ENCODE measurements around the gene TGFB3.

TGFB3 gene

DNA sequence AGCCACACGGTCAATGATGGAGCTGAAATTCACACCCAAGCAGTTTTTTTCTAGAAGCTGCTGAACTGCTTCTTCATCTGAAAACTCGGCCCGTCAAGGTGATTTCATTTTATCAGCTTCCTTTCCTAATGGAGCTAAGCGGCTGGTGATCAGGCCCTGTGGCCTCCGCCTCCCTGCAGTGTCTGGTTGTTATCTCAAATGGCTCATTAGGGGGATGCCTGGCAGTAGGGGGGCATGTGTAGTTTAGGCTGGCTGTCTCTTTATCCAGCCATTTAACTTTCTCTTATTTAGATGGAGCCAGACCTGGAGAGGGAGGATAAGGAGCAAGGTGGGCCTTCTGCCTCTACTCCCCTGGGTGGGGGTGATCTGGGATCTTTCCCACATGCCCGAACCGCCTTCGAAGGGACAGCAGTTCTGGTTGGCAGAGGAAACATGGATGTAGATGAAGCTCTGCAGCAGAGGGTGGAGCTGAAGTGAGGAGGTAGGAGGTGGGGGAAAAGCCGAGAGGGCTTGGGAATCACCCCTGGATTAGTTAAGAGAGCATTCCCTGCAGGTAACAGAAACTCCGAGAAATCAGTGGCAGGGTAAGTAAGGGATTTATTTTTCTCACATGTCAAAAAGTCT is 64.4 kb downstream of the TGFB3 start:
- no peak for DNase-seq (ENCODE audit: insufficient read length)
- no peak for FAIRE-seq
- no peak for TF ChIP-seq POLR2A (IDR thresholded peaks at IDR 0.05; ENCODE audit: low read depth, low read length)
- TF ChIP-seq TAF1 (IDR thresholded peaks at IDR 0.05; ENCODE audit: borderline replicate concordance, low read depth, low read length), result no peak
- no peak for TF ChIP-seq POLR2AphosphoS5 (IDR thresholded peaks at IDR 0.05; ENCODE audit: low read depth, low read length)

GRCh38 chr14:75915045-75915444 is 66.8 kb downstream of the TGFB3 start:
- no peak for DNase-seq (ENCODE audit: insufficient read length)
- no peak for FAIRE-seq
- no peak for TF ChIP-seq TAF1 (IDR thresholded peaks at IDR 0.05; ENCODE audit: borderline replicate concordance, low read depth, low read length)
- no peak for TF ChIP-seq POLR2AphosphoS5 (IDR thresholded peaks at IDR 0.05; ENCODE audit: low read depth, low read length)
- TF ChIP-seq POLR2A (IDR thresholded peaks at IDR 0.05; ENCODE audit: low read depth, low read length), result no peak

DNA sequence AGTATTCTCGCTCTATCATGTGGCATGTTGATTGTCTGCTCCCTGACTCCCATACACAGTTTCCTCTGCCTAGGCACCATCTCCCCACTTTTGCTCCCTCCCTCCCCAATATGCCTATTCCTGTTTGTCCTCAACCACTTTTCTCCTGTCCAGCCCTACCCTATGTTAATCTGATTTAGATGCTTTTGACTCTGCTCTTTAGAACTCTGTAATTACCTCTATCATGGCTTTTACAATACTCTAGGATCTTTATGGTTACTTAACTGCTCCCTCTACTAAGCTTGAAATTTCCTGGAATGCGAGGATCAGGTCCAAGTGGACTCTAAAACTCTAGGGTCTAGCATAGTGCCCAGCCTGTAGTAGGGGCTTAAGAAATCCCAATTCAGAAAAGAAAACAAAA is 68.6 kb downstream of the TGFB3 start:
- DNase-seq (ENCODE audit: insufficient read length) (no peak), FAIRE-seq (no peak)
- no peak for TF ChIP-seq POLR2A (IDR thresholded peaks at IDR 0.05; ENCODE audit: low read depth, low read length)
- TF ChIP-seq TAF1 (IDR thresholded peaks at IDR 0.05; ENCODE audit: borderline replicate concordance, low read depth, low read length), result no peak
- no peak for TF ChIP-seq POLR2AphosphoS5 (IDR thresholded peaks at IDR 0.05; ENCODE audit: low read depth, low read length)

DNA sequence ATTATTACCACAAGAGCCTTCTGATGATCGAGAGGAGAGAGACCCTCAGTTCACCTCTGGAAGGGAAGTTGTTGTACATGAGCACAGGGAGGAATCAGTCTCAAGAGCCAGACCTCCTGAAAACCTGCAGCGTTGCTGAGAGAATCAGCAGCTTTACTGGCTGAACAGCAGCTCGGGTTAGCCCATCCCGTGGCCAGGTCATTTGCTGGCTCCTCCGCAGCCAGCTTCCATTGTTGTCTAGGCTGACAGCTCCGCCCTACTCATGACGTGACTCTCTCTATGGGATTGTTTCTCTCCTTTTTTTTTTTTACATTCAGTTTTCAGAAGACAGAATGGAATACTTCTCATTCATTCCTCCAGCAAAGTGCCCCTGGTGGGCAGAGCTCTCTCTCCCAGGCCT is 69.9 kb downstream of the TGFB3 start:
- DNase-seq (ENCODE audit: insufficient read length), result no peak
- TF ChIP-seq TAF1 (IDR thresholded peaks at IDR 0.05; ENCODE audit: borderline replicate concordance, low read depth, low read length) (no peak), POLR2A (IDR thresholded peaks at IDR 0.05; ENCODE audit: low read depth, low read length) (no peak), POLR2AphosphoS5 (IDR thresholded peaks at IDR 0.05; ENCODE audit: low read depth, low read length) (no peak)
- FAIRE-seq, result no peak

DNA sequence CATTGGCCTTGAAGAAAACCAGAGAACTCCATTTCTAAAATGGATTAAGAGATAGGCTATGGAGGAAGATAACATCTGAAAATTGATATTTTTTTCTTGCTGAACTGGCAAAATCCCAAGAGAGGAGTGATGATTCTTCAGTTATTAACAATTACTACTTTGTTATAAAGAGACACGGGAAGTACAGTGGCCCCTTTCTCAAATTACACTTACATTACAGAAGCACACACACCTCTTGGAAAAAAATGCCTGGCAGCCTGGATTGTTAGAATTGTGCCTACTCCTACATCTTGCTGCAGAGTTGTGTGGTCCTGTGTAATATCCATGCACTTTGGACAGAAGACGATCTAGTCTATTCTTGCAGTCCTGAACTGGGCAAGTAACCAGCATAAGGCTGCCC is 71.7 kb downstream of the TGFB3 start:
- DNase-seq (ENCODE audit: insufficient read length), result no peak
- TF ChIP-seq POLR2A (IDR thresholded peaks at IDR 0.05; ENCODE audit: low read depth, low read length), result no peak
- TF ChIP-seq POLR2AphosphoS5 (IDR thresholded peaks at IDR 0.05; ENCODE audit: low read depth, low read length), result no peak
- TF ChIP-seq TAF1 (IDR thresholded peaks at IDR 0.05; ENCODE audit: borderline replicate concordance, low read depth, low read length), result no peak
- FAIRE-seq, result no peak

GRCh38 chr14:75909630-75910029 is 72.2 kb downstream of the TGFB3 start:
- DNase-seq (ENCODE audit: insufficient read length) (no peak), FAIRE-seq (no peak)
- no peak for TF ChIP-seq POLR2AphosphoS5 (IDR thresholded peaks at IDR 0.05; ENCODE audit: low read depth, low read length)
- no peak for TF ChIP-seq TAF1 (IDR thresholded peaks at IDR 0.05; ENCODE audit: borderline replicate concordance, low read depth, low read length)
- TF ChIP-seq POLR2A (IDR thresholded peaks at IDR 0.05; ENCODE audit: low read depth, low read length), result no peak
